Cardiac muscle cell (in vitro differentiated cells and primary cell): Measurements from ENCODE around the gene NOS3. TPM values are rescaled to one million over a fixed set of nuclear protein-coding genes. Genes with fewer than 3 reads are reported as not detected.

ENCODE experiments used
- DNase-seq, 2 donors: peaks; one replicate each; pipeline versions ENCODE4 v3.0.0 to v3.0.0-alpha.2; 2010 to 2017; ENCODE audit warnings: low read depth in 1 of 2, low spot score in 1 of 2
- H3K27ac ChIP-seq: fragments of 200-600 bp; sonication (generic); 2 replicates; pipeline ENCODE4 v1.5.1; 2016
- H3K27me3 ChIP-seq: fragments of 200-600 bp; sonication (generic); 2 replicates; pipeline ENCODE4 v1.6.0; 2016; ENCODE audit warnings: control low read depth
- H3K36me3 ChIP-seq: fragments of 200-600 bp; sonication (generic); 2 replicates; pipeline ENCODE4 v1.5.1; 2016; ENCODE audit warnings: control low read depth
- H3K4me1 ChIP-seq: fragments of 200-600 bp; sonication (generic); 2 replicates; pipeline ENCODE4 v1.8.1; 2017; ENCODE audit warnings: low read depth, mild to moderate bottlenecking, mixed run types
- H3K4me3 ChIP-seq: fragments of 200-600 bp; sonication (generic); 2 replicates; pipeline ENCODE4 v1.5.1; 2016; ENCODE audit warnings: mild to moderate bottlenecking
- H3K9me3 ChIP-seq: fragments of 200-600 bp; sonication (generic); 2 replicates; pipeline ENCODE4 v1.5.1; 2017; ENCODE audit warnings: low read depth, mild to moderate bottlenecking, control low read depth
- CTCF ChIP-seq: IDR thresholded peaks from 2 replicates; pipeline ENCODE4 v1.5.1; 2012; ENCODE audit warnings: low read depth, mild to moderate bottlenecking, low read length
- polyA plus RNA-seq: library from polyadenylated mRNA; unstranded; fragments of >200 nt; fragmentation: Nextera tagmentation; extraction: Ambion mirVana; gene quantifications from 2 replicates; pipeline ENCODE4 v1.2.1, GENCODE V29; 2016
- total RNA-seq: library from RNA; depleted of rRNA; stranded (reverse); fragments of >200 nt; gene quantifications from 2 replicates; pipeline ENCODE4 v1.2.3, GENCODE V29; 2016

Gene NOS3
- total and polyA plus RNA-seq, 2 experiments from 2014 or later = 13.1 to 20.3 TPM

- H3K4me3 ChIP-seq = peak within 1 kb of the TSS; percentile 87
- H3K36me3 ChIP-seq = peaks cover 2% of the 10 kb centered on the region
- H3K4me1 ChIP-seq = peaks cover 31% of the 10 kb centered on the region
- no peaks in the 10 kb centered on the region for H3K27me3 ChIP-seq
- H3K9me3 ChIP-seq = no peaks in the 10 kb centered on the region
- peak; percentile 75 to 80 for DNase-seq
- peak within 1 kb of the TSS; percentile 95 for H3K27ac ChIP-seq
- TF ChIP-seq CTCF = peak; percentile 50
Observed at GRCh38 chr7:151059367-151060112, 68.7 kb downstream of the NOS3 start, which contains the start of gene SLC4A2. Gene SLC4A2 (plus strand): TSS chr7:151059589. CDS start chr7:151061988, 2,399 bp downstream.

DNA sequence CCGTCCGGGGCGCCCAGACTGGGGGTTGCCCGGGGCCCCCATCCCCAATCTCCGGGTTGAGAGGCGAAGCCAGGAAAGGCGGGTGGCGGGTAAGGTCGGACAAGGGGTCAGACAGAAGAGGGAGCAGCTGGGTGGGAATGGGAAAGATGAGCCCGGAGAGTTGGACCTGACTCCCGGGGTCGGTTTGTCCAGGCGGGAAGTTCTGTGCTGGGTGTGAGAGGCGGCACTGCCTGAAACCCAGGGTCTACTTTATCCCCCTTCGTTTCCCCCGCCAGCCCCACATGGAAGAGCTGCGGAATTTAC is 69.2 kb downstream of the NOS3 start:
- no peak for DNase-seq

GRCh38 chr7:151060416-151061212 is 69.8 kb downstream of the NOS3 start:
- H3K4me3 ChIP-seq = peak overlapping the region; percentile 87

More for the DNA sequence above, 69.2 kb downstream of the NOS3 start:
- peak overlapping the region; percentile 87 for H3K4me3 ChIP-seq
- H3K27ac ChIP-seq = peak overlapping the region; percentile 95
- peaks cover 31% of the 10 kb centered on the region for H3K4me1 ChIP-seq
- TF ChIP-seq CTCF = no peak
- no peaks in the 10 kb centered on the region for H3K27me3 ChIP-seq
- peaks cover 8% of the 10 kb centered on the region for H3K36me3 ChIP-seq
- no peaks in the 10 kb centered on the region for H3K9me3 ChIP-seq

DNA sequence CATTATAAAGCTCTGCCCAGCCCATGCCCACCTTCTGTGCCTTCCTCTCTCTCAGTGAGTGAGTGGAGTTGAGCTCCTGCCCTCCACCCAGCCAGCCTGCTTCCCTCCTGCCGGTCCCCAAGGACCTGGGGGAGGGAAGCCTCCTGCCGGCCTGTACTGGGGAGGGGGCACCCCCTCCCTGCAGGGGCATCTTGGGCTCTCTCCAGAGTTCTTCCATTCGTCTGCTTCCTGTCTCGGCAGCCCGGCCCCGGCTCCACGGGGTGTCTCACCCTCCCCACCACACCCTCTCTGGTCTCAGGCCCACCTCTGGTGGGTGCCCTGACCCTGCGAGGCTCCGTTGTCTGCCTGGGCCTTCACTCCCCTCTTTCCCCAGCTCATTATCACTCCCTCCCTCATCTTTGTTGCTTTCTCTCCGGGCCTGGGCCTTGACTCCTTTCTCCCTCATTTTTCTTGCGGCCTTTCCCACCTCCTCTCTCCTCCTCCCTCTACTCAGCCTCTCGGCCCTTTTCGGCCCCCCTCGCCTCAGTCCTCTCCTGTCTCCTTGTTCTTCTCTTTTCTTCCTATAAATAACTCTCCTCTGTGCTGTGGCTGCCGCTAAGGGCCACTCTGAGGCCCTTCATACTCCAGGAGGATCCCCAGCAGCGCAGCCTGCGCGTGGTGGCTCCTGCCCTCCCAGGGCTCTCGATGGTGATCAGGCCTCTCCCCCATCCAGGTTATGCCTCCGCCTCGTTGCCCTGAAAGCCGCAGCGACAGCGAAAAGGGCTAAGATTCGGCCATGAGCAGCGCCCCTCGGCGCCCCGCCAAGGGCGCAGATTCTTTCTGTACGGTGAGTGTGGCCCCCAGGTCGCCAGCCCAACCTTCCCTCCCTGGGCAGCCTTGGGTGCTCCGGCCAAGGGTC is 70.6 kb downstream of the NOS3 start:
- Histone ChIP-seq H3K9me3 (no peaks in the 10 kb centered on the region), H3K27ac (peak overlapping the region; percentile 34), H3K4me1 (peaks cover 31% of the 10 kb centered on the region), H3K27me3 (no peaks in the 10 kb centered on the region), H3K4me3 (peak overlapping the region; percentile 12), H3K36me3 (peaks cover 14% of the 10 kb centered on the region)
- TF ChIP-seq CTCF = no peak
- peak in 1 of 2 donors; percentile 30 for DNase-seq

More at GRCh38 chr7:151060416-151061212, 69.8 kb downstream of the NOS3 start:
- Histone ChIP-seq H3K36me3 (peaks cover 13% of the 10 kb centered on the region), H3K27me3 (no peaks in the 10 kb centered on the region), H3K4me1 (peaks cover 31% of the 10 kb centered on the region), H3K27ac (peak overlapping the region; percentile 34), H3K9me3 (no peaks in the 10 kb centered on the region)
- peak in 1 of 2 donors; percentile 55 for DNase-seq
- peak; percentile 13 for TF ChIP-seq CTCF

GRCh38 chr7:151062111-151062398 is 71.2 kb downstream of the NOS3 start:
- peak overlapping the region; percentile 12 for H3K4me3 ChIP-seq
- no peaks in the 10 kb centered on the region for H3K27me3 ChIP-seq
- no peak for DNase-seq
- no peak for TF ChIP-seq CTCF
- H3K4me1 ChIP-seq = peaks cover 27% of the 10 kb centered on the region
- peak overlapping the region; percentile 34 for H3K27ac ChIP-seq
- peaks cover 20% of the 10 kb centered on the region for H3K36me3 ChIP-seq
- H3K9me3 ChIP-seq = no peaks in the 10 kb centered on the region
